Hepatocyte (in vitro differentiated cells): ENCODE results near the gene TOMM70. TPM values are rescaled to one million over a fixed set of nuclear protein-coding genes. Genes with fewer than 3 reads are reported as not detected.

Experiments
- DNase-seq: peaks from one replicate; pipeline ENCODE4 v3.0.0-alpha.2; 2016; ENCODE audit warnings: low spot score
- H2AFZ ChIP-seq: fragments of 200-600 bp; sonication (generic); 2 replicates; pipeline ENCODE4 v1.6.0; 2016; ENCODE audit warnings: antibody characterized with exemption, mild to moderate bottlenecking
- H3K27ac ChIP-seq: fragments of 200-600 bp; sonication (generic); 2 replicates; pipeline ENCODE4 v1.5.1; 2016; ENCODE audit warnings: mild to moderate bottlenecking
- H3K27me3 ChIP-seq: fragments of 200-600 bp; sonication (generic); 2 replicates; pipeline ENCODE4 v1.6.1; 2016
- H3K36me3 ChIP-seq: fragments of 200-600 bp; sonication (generic); replicated peaks from 2 replicates; pipeline ENCODE4 v1.5.1; 2016; ENCODE audit warnings: low read depth; ENCODE audit not compliant: insufficient read depth
- H3K4me1 ChIP-seq: fragments of 200-600 bp; sonication (generic); 2 replicates; pipeline ENCODE4 v1.5.1; 2016; ENCODE audit warnings: mild to moderate bottlenecking, moderate library complexity; ENCODE audit not compliant: insufficient read depth
- H3K4me2 ChIP-seq: fragments of 200-600 bp; sonication (generic); 2 replicates; pipeline ENCODE4 v1.6.0; 2016
- H3K4me3 ChIP-seq: fragments of 200-600 bp; sonication (generic); 2 replicates; pipeline ENCODE4 v1.5.1; 2016; ENCODE audit warnings: mild to moderate bottlenecking
- H3K79me2 ChIP-seq: fragments of 200-600 bp; sonication (generic); 2 replicates; pipeline ENCODE4 v1.6.0; 2017; ENCODE audit warnings: mild to moderate bottlenecking
- H3K9me2 ChIP-seq: fragments of 200-600 bp; sonication (generic); replicated peaks from 2 replicates; pipeline ENCODE4 v1.6.0; 2017; ENCODE audit warnings: mild to moderate bottlenecking; ENCODE audit not compliant: insufficient read depth
- H3K9me3 ChIP-seq: fragments of 200-600 bp; sonication (generic); 2 replicates; pipeline ENCODE4 v1.5.1; 2016; ENCODE audit warnings: low read depth, mild to moderate bottlenecking
- H4K20me1 ChIP-seq: fragments of 200-600 bp; sonication (generic); 2 replicates; pipeline ENCODE4 v1.6.0; 2016; ENCODE audit warnings: mild to moderate bottlenecking; ENCODE audit not compliant: insufficient read depth, poor library complexity, severe bottlenecking
- EZH2 ChIP-seq: fragments of 200-600 bp; sonication (generic); IDR thresholded peaks from 2 replicates; pipeline ENCODE4 v1.6.1; 2016; ENCODE audit warnings: antibody characterized with exemption, mild to moderate bottlenecking, borderline replicate concordance
- EZH2phosphoT487 ChIP-seq: fragments of 200-600 bp; sonication (generic); IDR thresholded peaks from one replicate; pipeline ENCODE4 v1.6.1; 2018; ENCODE audit warnings: antibody characterized with exemption, mild to moderate bottlenecking, low read depth, moderate library complexity; ENCODE audit not compliant: unreplicated experiment, severe bottlenecking
- WGBS: methylation state at CpG from one replicate; pipeline ENCODE4 v1.1.6; 2016; ENCODE audit warnings: low lambda C conversion rate; ENCODE audit errors: missing lambda C conversion rate; 5-methylcytosine and 5-hydroxymethylcytosine counted together
- polyA plus RNA-seq: library from polyadenylated mRNA; unstranded; fragments of >200 nt; fragmentation: Nextera tagmentation; extraction: Ambion mirVana; gene quantifications from 2 replicates; pipeline ENCODE4 v1.2.1, GENCODE V29; 2016
- total RNA-seq: library from RNA; depleted of rRNA; stranded (reverse); fragments of >200 nt; gene quantifications from 2 replicates; pipeline ENCODE4 v1.2.3, GENCODE V29; 2014
- TF ChIP-seq, protein P1 (sequence below): fragments of 200-600 bp; sonication (generic); IDR thresholded peaks from 2 replicates; pipeline ENCODE4 v1.5.1; 2016; ENCODE audit warnings: antibody characterized with exemption, mild to moderate bottlenecking; ENCODE audit not compliant: poor library complexity

TOMM70 gene
- total and polyA plus RNA-seq, 2 experiments from 2014 or later = 23.2 to 75.7 TPM

DNA sequence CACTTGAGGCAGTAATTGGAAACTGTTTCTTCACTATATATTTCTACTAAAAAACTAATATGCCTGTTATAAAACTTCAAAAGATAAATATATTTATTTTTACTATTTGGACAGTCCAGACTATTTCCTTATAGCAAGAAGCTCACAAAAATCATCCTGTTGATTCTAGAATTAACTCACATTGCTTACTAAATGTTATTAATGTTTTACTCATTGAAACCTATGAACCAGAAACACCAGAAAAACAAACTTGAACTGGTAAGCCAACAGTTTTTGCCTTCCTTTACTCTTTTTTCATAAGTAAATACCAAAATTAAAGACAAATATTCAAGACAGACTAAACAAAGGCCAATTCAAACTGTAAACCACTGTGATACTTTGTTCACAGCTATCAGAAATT is 26.4 kb downstream of the TOMM70 start:
- no peak overlapping the region for H3K27ac ChIP-seq
- H3K36me3 ChIP-seq = peaks cover 5% of the 10 kb centered on the region

DNA sequence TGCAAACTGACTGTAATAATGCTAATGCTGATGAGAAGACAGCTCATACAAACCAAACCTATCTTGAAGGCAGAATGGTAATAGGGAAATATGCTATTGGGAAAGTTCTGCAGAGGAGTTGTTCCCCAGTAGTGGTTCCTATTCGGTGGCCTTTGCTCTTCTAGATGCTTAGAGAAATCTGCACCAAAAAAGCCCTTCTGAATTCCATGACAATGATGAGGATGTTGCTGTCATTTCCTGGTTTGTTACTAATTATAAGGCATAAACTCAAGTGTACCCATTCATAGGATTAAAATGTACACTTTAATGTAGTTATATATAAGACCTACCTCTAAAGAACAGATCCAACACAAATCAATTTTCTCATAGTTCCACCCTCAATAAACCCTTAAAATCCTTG is 30.1 kb downstream of the TOMM70 start:
- no peaks in the 10 kb centered on the region for H3K9me3 ChIP-seq
- no peak overlapping the region for H3K27ac ChIP-seq
- H4K20me1 ChIP-seq = no peaks in the 10 kb centered on the region
- H3K4me3 ChIP-seq = no peak overlapping the region
- 95% methylated on average over 1 of the region's 1 CpG for WGBS
- H3K4me1 ChIP-seq = no peaks in the 10 kb centered on the region
- TF ChIP-seq, protein P1, sequence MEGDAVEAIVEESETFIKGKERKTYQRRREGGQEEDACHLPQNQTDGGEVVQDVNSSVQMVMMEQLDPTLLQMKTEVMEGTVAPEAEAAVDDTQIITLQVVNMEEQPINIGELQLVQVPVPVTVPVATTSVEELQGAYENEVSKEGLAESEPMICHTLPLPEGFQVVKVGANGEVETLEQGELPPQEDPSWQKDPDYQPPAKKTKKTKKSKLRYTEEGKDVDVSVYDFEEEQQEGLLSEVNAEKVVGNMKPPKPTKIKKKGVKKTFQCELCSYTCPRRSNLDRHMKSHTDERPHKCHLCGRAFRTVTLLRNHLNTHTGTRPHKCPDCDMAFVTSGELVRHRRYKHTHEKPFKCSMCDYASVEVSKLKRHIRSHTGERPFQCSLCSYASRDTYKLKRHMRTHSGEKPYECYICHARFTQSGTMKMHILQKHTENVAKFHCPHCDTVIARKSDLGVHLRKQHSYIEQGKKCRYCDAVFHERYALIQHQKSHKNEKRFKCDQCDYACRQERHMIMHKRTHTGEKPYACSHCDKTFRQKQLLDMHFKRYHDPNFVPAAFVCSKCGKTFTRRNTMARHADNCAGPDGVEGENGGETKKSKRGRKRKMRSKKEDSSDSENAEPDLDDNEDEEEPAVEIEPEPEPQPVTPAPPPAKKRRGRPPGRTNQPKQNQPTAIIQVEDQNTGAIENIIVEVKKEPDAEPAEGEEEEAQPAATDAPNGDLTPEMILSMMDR = no peak
- TF ChIP-seq EZH2 (no peak), EZH2phosphoT487 (no peak)
- no peaks in the 10 kb centered on the region for H3K9me2 ChIP-seq
- H3K4me2 ChIP-seq = no peak overlapping the region
- H2AFZ ChIP-seq = no peak overlapping the region
- H3K36me3 ChIP-seq = peaks cover 5% of the 10 kb centered on the region
- peaks cover 7% of the 10 kb centered on the region for H3K79me2 ChIP-seq
- no peaks in the 10 kb centered on the region for H3K27me3 ChIP-seq
- DNase-seq = no peak

More for the DNA sequence above, 26.4 kb downstream of the TOMM70 start:
- Histone ChIP-seq H3K4me2 (no peak overlapping the region), H2AFZ (no peak overlapping the region), H4K20me1 (no peaks in the 10 kb centered on the region), H3K4me1 (no peaks in the 10 kb centered on the region), H3K79me2 (peaks cover 7% of the 10 kb centered on the region), H3K27me3 (no peaks in the 10 kb centered on the region), H3K4me3 (no peak overlapping the region), H3K9me3 (no peaks in the 10 kb centered on the region), H3K9me2 (no peaks in the 10 kb centered on the region)
- no peak for DNase-seq
- TF ChIP-seq EZH2 (no peak), EZH2phosphoT487 (no peak)
- TF ChIP-seq, protein P1 = no peak

DNA sequence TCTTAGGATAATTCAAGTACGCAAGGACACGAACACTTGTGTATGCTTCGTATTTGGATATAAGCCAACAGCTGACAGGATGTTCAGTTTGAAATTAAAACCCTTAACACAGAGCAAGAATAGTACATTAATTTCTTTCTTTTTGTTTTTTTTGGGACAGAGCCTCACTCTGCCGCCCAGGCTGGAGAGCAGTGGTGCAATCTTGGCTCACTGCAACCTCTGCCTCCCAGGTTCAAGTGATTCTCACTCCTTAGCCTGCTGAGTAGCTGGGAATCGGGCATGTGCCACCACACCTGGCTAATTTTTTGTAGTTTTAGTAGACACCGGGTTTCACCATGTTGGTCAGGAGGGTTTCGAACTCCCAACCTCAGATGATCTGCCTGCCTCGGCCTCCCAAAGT is 32.4 kb downstream of the TOMM70 start:
- no peaks in the 10 kb centered on the region for H4K20me1 ChIP-seq
- no peak for TF ChIP-seq EZH2
- TF ChIP-seq, protein P1 = no peak
- no peak for TF ChIP-seq EZH2phosphoT487

DNA sequence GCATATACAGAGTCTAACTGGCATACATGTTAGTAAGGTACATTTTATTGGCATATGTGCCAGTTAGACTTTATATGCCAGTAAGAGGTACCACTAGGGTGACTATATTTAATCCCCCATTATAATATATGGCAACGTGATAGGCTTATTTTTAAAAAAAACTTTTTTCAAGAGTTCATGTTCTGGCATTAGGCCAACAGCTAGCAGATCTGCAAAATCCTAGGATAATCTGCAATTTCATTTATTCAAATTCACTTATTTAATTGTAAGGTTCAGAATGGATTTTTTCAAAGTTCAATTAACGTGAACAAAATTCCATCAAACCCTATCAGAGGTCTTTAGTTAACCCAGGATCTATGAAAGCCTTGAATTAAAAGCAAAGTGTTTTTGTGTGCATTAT is 34.5 kb downstream of the TOMM70 start:
- Histone ChIP-seq H2AFZ (no peak overlapping the region), H4K20me1 (no peaks in the 10 kb centered on the region), H3K36me3 (no peaks in the 10 kb centered on the region), H3K9me3 (no peaks in the 10 kb centered on the region), H3K4me2 (no peak overlapping the region), H3K27me3 (no peaks in the 10 kb centered on the region), H3K27ac (no peak overlapping the region), H3K4me3 (no peak overlapping the region), H3K4me1 (no peaks in the 10 kb centered on the region), H3K9me2 (no peaks in the 10 kb centered on the region), H3K79me2 (no peaks in the 10 kb centered on the region)
- WGBS = 92% methylated on average over 2 of the region's 2 CpGs
- no peak for DNase-seq
- TF ChIP-seq, protein P1 = no peak
- TF ChIP-seq EZH2 = no peak
- TF ChIP-seq EZH2phosphoT487 = no peak

More for the DNA sequence above, 32.4 kb downstream of the TOMM70 start:
- Histone ChIP-seq H3K4me1 (no peaks in the 10 kb centered on the region), H3K9me3 (no peaks in the 10 kb centered on the region), H3K36me3 (peaks cover 5% of the 10 kb centered on the region), H3K27ac (no peak overlapping the region), H3K79me2 (peaks cover 4% of the 10 kb centered on the region), H2AFZ (no peak overlapping the region), H3K4me3 (no peak overlapping the region), H3K9me2 (no peaks in the 10 kb centered on the region), H3K4me2 (no peak overlapping the region), H3K27me3 (no peaks in the 10 kb centered on the region)
- 95% methylated on average over 8 of the region's 8 CpGs for WGBS
- no peak for DNase-seq
